K562 (cell line): ENCODE data around the gene GLIS1. TPM values are rescaled to one million over a fixed set of nuclear protein-coding genes. Genes with fewer than 3 reads are reported as not detected.

Source experiments
- ATAC-seq: fragments of 200-7000 bp; cut with Tn5 transposase; 3 replicates; pipeline ENCODE4 v1.9.1; 2020; ENCODE audit warnings: moderate library complexity
- BruUV-seq: library from RNA; stranded (reverse); fragments of 400-500 nt; replicated peaks from 2 replicates; lab custom pipeline; 2021; lab: Mats Ljungman, UMichigan
- CTCF ChIA-PET: fragments of 300-600 bp; formaldehyde crosslinking; extraction: SDS; loops from one replicate; lab custom pipeline; 2021; ENCODE audit warnings: low intra/inter-chr PET ratio; lab: Yijun Ruan, JAX
- POLR2A ChIA-PET: fragments of 300-600, 350-650 bp; sonication (Branson Sonifier 250); formaldehyde crosslinking; extraction: SDS; loops from one replicate; lab custom pipeline; 2021; ENCODE audit warnings: antibody characterized with exemption, inconsistent platforms; lab: Yijun Ruan, JAX
- DNase-seq, 4 experiments: peaks; one replicate each; pipeline versions ENCODE4 v3.0.0 to v3.0.0-alpha.2; 2011 to 2018; ENCODE audit warnings: low spot score in 3 of 4, mixed read lengths in 3 of 4; ENCODE audit errors: extremely low read depth in 1 of 4
- FAIRE-seq: peaks from 2 replicates; lab custom pipeline; 2011; peaks lifted over from hg19 to GRCh38; lab: Jason Lieb, UNC
- H2AFZ ChIP-seq: 2 replicates; pipeline ENCODE4 v1.6.0; 2011; ENCODE audit warnings: low read depth, low read length, control low read depth, inconsistent platforms
- H3K27ac ChIP-seq: fragments of 200-600 bp; 3 replicates; pipeline ENCODE4 v1.8.0; 2011; ENCODE audit warnings: low read depth, mild to moderate bottlenecking, control low read depth, inconsistent platforms, low read length, moderate library complexity, mixed read lengths; ENCODE audit errors: extremely low read depth
- H3K27me3 ChIP-seq, 2 experiments: fragments of 300-600 bp in 1 of 2; 2 replicates in 1 of 2; 3 replicates in 1 of 2; pipeline versions ENCODE4 v1.6.0 to v1.8.0; 2011; ENCODE audit warnings: inconsistent platforms in 2 of 2, low read length in 2 of 2, mild to moderate bottlenecking in 1 of 2, mixed read lengths in 1 of 2, moderate library complexity in 1 of 2; ENCODE audit not compliant: control insufficient read depth in 2 of 2, insufficient read depth in 2 of 2
- H3K36me3 ChIP-seq: fragments of 300-600 bp; 3 replicates; pipeline ENCODE4 v1.8.0; 2011; ENCODE audit warnings: mild to moderate bottlenecking, low read length, inconsistent platforms; ENCODE audit not compliant: control insufficient read depth, insufficient read depth
- H3K4me1 ChIP-seq, 2 experiments: fragments of 200-600 bp in 1 of 2; replicated peaks in 1 of 2; 2 replicates in 1 of 2; 3 replicates in 1 of 2; pipeline versions ENCODE4 v1.5.1 to v1.8.0; 2011; ENCODE audit warnings: inconsistent platforms in 2 of 2, low read length in 2 of 2, mild to moderate bottlenecking in 1 of 2, mixed read lengths in 1 of 2, moderate library complexity in 1 of 2; ENCODE audit not compliant: control insufficient read depth in 2 of 2, insufficient read depth in 2 of 2
- H3K4me2 ChIP-seq: 2 replicates; pipeline ENCODE4 v1.6.1; 2011; ENCODE audit warnings: low read length, control low read depth, inconsistent platforms, mixed read lengths; ENCODE audit not compliant: insufficient read depth
- H3K4me3 ChIP-seq: fragments of 200-600 bp; sonication (generic), shearing (Covaris generic); 2 replicates; pipeline ENCODE4 v1.5.1; 2016; ENCODE audit warnings: control low read depth, inconsistent platforms
- H3K79me2 ChIP-seq: fragments of 200-600 bp; 3 replicates; pipeline ENCODE4 v1.8.0; 2011; ENCODE audit warnings: low read length, inconsistent platforms; ENCODE audit not compliant: control insufficient read depth, insufficient read depth
- H3K9ac ChIP-seq, 2 experiments: 2 replicates each; pipeline versions ENCODE4 v1.6.0 to v1.6.1; 2011; ENCODE audit warnings: low read depth in 2 of 2, low read length in 2 of 2, control low read depth in 1 of 2, inconsistent platforms in 1 of 2, mild to moderate bottlenecking in 1 of 2, mixed read lengths in 1 of 2; ENCODE audit not compliant: insufficient read depth in 1 of 2
- H3K9me1 ChIP-seq: one replicate; pipeline ENCODE4 v1.6.0; 2011; ENCODE audit warnings: inconsistent platforms, mild to moderate bottlenecking, low read length, moderate library complexity; ENCODE audit not compliant: control insufficient read depth, insufficient read depth
- H3K9me3 ChIP-seq: replicated peaks from 2 replicates; pipeline ENCODE4 v1.5.1; 2011; ENCODE audit warnings: low read depth, low read length, inconsistent platforms; ENCODE audit not compliant: control insufficient read depth, insufficient read depth
- H4K20me1 ChIP-seq: replicated peaks from 2 replicates; pipeline ENCODE4 v1.6.1; 2011; ENCODE audit warnings: low read length, inconsistent platforms, mixed read lengths; ENCODE audit not compliant: control insufficient read depth, insufficient read depth
- ARNT ChIP-seq, 2 experiments: fragments of 450-650 bp; IDR thresholded peaks; 2 replicates each; pipeline ENCODE4 v1.6.1; 2016; ENCODE audit warnings: mild to moderate bottlenecking in 1 of 2
- CEBPG ChIP-seq, 3 experiments: fragments of 200-800 bp in 1 of 3; sonication (Bioruptor generic) in 1 of 3; sonication (generic) in 1 of 3; formaldehyde crosslinking in 1 of 3; IDR thresholded peaks in 2 of 3; conservative IDR thresholded peaks in 1 of 3; 2 replicates each; pipeline versions ENCODE4 v1.6.1 to v1.8.0; 2016 to 2022; ENCODE audit warnings: missing compliant biosample characterization in 2 of 3, missing genetic modification characterization in 2 of 3, mild to moderate bottlenecking in 1 of 3, missing genetic modification reagents in 1 of 3
- CREB3 ChIP-seq: fragments of 450-650 bp; conservative IDR thresholded peaks from 2 replicates; pipeline ENCODE4 v1.6.1; 2016; ENCODE audit warnings: missing genetic modification characterization, low read depth, mild to moderate bottlenecking, missing compliant biosample characterization, moderate library complexity
- ESRRA ChIP-seq: fragments of 450-650 bp; IDR thresholded peaks from 2 replicates; pipeline ENCODE4 v1.6.1; 2014; ENCODE audit warnings: low read depth, mild to moderate bottlenecking, moderate library complexity, borderline replicate concordance
- HBP1 ChIP-seq: fragments of 450-650 bp; formaldehyde crosslinking; IDR thresholded peaks from 2 replicates; pipeline ENCODE4 v1.4.0; 2022; ENCODE audit warnings: missing genetic modification characterization
- HDAC6 ChIP-seq: IDR thresholded peaks from 2 replicates; pipeline ENCODE4 v1.6.1; 2012; ENCODE audit warnings: low read depth, mild to moderate bottlenecking, control low read depth, inconsistent platforms, low read length, moderate library complexity
- JUN ChIP-seq, 2 experiments: sonication (generic) in 1 of 2; formaldehyde crosslinking in 1 of 2; IDR thresholded peaks; 2 replicates each; pipeline versions ENCODE4 v1.6.1 to v1.8.0; 2012 to 2022; ENCODE audit warnings: borderline replicate concordance in 2 of 2, mild to moderate bottlenecking in 2 of 2, improper control_type of control experiment in 1 of 2, low read depth in 1 of 2, low read length in 1 of 2, missing genetic modification reagents in 1 of 2
- KDM4B ChIP-seq, 2 experiments: fragments of 450-650 bp in 1 of 2; sonication (generic) in 1 of 2; IDR thresholded peaks; 2 replicates each; pipeline ENCODE4 v1.6.1; 2016 to 2017; ENCODE audit warnings: borderline replicate concordance in 2 of 2, antibody characterized with exemption in 1 of 2, low read depth in 1 of 2, mild to moderate bottlenecking in 1 of 2
- MECOM ChIP-seq: fragments of 250-450 bp; sonication (Bioruptor Pico); IDR thresholded peaks from 2 replicates; pipeline ENCODE4 v1.8.0; 2022; ENCODE audit warnings: inconsistent platforms
- MYNN ChIP-seq, 2 experiments: sonication (generic); formaldehyde crosslinking in 1 of 2; IDR thresholded peaks; 2 replicates each; pipeline versions ENCODE4 v1.5.0 to v1.6.1; 2016 to 2020; ENCODE audit warnings: antibody characterized with exemption in 1 of 2, missing genetic modification reagents in 1 of 2
- NFXL1 ChIP-seq: fragments of 450-650 bp; formaldehyde crosslinking; IDR thresholded peaks from 2 replicates; pipeline ENCODE4 v1.4.0; 2021; ENCODE audit warnings: mild to moderate bottlenecking
- OTX1 ChIP-seq: fragments of 450-650 bp; formaldehyde crosslinking; IDR thresholded peaks from 2 replicates; pipeline ENCODE4 v1.4.0; 2022; ENCODE audit warnings: mild to moderate bottlenecking
- PML ChIP-seq: IDR thresholded peaks from 2 replicates; pipeline ENCODE4 v1.6.1; 2012; ENCODE audit warnings: low read length, inconsistent platforms
- RAD21 ChIP-seq, 2 experiments: fragments of 250-450 bp in 1 of 2; fragments of 450-650 bp in 1 of 2; sonication (Bioruptor Pico) in 1 of 2; formaldehyde crosslinking in 1 of 2; IDR thresholded peaks in 1 of 2; conservative IDR thresholded peaks in 1 of 2; 2 replicates each; pipeline versions ENCODE4 v1.4.0 to v1.8.0; 2020 to 2022; ENCODE audit warnings: mild to moderate bottlenecking in 2 of 2, moderate library complexity in 1 of 2
- SMAD4 ChIP-seq: fragments of 250-450 bp; sonication (Bioruptor Pico); conservative IDR thresholded peaks from 2 replicates; pipeline ENCODE4 v1.8.0; 2021; ENCODE audit warnings: inconsistent platforms, mild to moderate bottlenecking, moderate library complexity
- TAF9B ChIP-seq: fragments of 450-650 bp; IDR thresholded peaks from 2 replicates; pipeline ENCODE4 v1.6.1; 2018; ENCODE audit warnings: mild to moderate bottlenecking; ENCODE audit not compliant: partially characterized antibody
- TFE3 ChIP-seq: fragments of 450-650 bp; formaldehyde crosslinking; IDR thresholded peaks from 2 replicates; pipeline ENCODE4 v1.4.0; 2020; ENCODE audit warnings: mild to moderate bottlenecking, mixed read lengths
- ZNF24 ChIP-seq: fragments of 450-650 bp; IDR thresholded peaks from 2 replicates; pipeline ENCODE4 v1.6.1; 2016
- WGBS: fragments of 100-300 bp; shearing (Covaris generic); methylation state at CpG from one replicate; pipeline ENCODE4 v1.1.6; 2016; ENCODE audit warnings: low coverage, mixed read lengths; ENCODE audit not compliant: insufficient coverage; ENCODE audit errors: missing lambda C conversion rate; 5-methylcytosine and 5-hydroxymethylcytosine counted together
- in situ Hi-C: fragments of 300-500 bp; cut with MboI; formaldehyde crosslinking; loops from 4 replicates; pipeline ENCODE4 v1.15.0; 2018; ENCODE audit warnings: inconsistent platforms, mixed read lengths
- intact Hi-C: fragments of 100-400 bp; cut with micrococcal nuclease; formaldehyde crosslinking; loops from 2 replicates; pipeline ENCODE4 v1.14.2; 2022
- polyA plus RNA-seq, 8 experiments: library from polyadenylated mRNA; depleted of rRNA in 4 of 8; stranded (reverse) in 5 of 8; unstranded in 3 of 8; fragments of >200 nt; fragmentation: Nextera tagmentation in 2 of 8; fragmentation: Illumina TruSeq in 1 of 8; extraction: Ambion mirVana in 2 of 8; extraction: Trizol in 1 of 8; gene quantifications; 2 replicates each; pipeline versions ENCODE4 v1.2.1 to v1.2.3, GENCODE V29; 2011 to 2014; ENCODE audit warnings: inconsistent platforms in 1 of 8, missing spikeins in 1 of 8
- total RNA-seq, 7 experiments: library from RNA; depleted of rRNA in 6 of 7; stranded (reverse); fragments of >200 nt in 6 of 7; fragmentation: Illumina TruSeq in 2 of 7; extraction: Trizol in 2 of 7; gene quantifications; 2 replicates each; pipeline versions ENCODE4 v1.2.1 to v1.2.3, GENCODE V29; 2011 to 2021; ENCODE audit warnings: low replicate concordance in 1 of 7

The GLIS1 gene
- total and polyA plus RNA-seq, 9 of the 15 experiments (the other 6 are each of a cell fraction or from before 2014, with no cell fraction given): not detected

GRCh38 chr1:53509775-53510174 is 229.2 kb downstream of the GLIS1 start:
- FAIRE-seq (no peak), DNase-seq (no peak), ATAC-seq (no peak)
- WGBS: 2% methylated on average over 13 of the region's 13 CpGs
- H3K27me3 ChIP-seq: peaks cover 51 to 94% of the 10 kb centered on the region in 2 experiments
- CTCF ChIA-PET: no interaction called here
- in situ Hi-C loops: no loop called here
- no peak overlapping the region for H2AFZ ChIP-seq
- H3K9ac ChIP-seq: no peak overlapping the region
- no peaks in the 10 kb centered on the region for H3K79me2 ChIP-seq
- H3K9me1 ChIP-seq: peaks cover 4% of the 10 kb centered on the region
- no peak overlapping the region for H3K4me3 ChIP-seq
- H3K36me3 ChIP-seq: no peaks in the 10 kb centered on the region
- H3K4me2 ChIP-seq: no peak overlapping the region
- POLR2A ChIA-PET: interaction anchor here (0.5 to 0.7 kb wide), 2 partner anchors 8 to 22 kb away, joined by 3 to 4 read pairs; no protein-coding TSS in a partner anchor
- H3K9me3 ChIP-seq: no peaks in the 10 kb centered on the region
- intact Hi-C loops: no loop called here
- H3K27ac ChIP-seq: no peak overlapping the region
- H4K20me1 ChIP-seq: peaks cover 7% of the 10 kb centered on the region
- peaks cover 0 to 15% of the 10 kb centered on the region in 2 experiments; a peak in 1 of 5 replicates for H3K4me1 ChIP-seq
- BruUV-seq: no TSS peak
- TF ChIP-seq HDAC6: no peak
- no peak for TF ChIP-seq KDM4B (IDR thresholded peaks at IDR 0.05; ENCODE audit: borderline replicate concordance in 2 of 2, low read depth in 1 of 2)
- TF ChIP-seq OTX1 (CRISPR knock-in tag): no peak
- TF ChIP-seq SMAD4 (CRISPR knock-in tag): no peak
- no peak for TF ChIP-seq PML
- TF ChIP-seq MECOM (CRISPR knock-in tag): no peak
- no peak for TF ChIP-seq RAD21 (CRISPR knock-in tag; conservative IDR thresholded peaks at IDR 0.05 in 1 of 2, IDR thresholded peaks at IDR 0.05 in 1 of 2)
- TF ChIP-seq CREB3 (tag): no peak
- no peak for TF ChIP-seq ZNF24
- no peak for TF ChIP-seq MYNN (IDR thresholded peaks at IDR 0.05)
- no peak for TF ChIP-seq MYNN (CRISPR knock-in tag; IDR thresholded peaks at IDR 0.05)
- TF ChIP-seq NFXL1: no peak
- TF ChIP-seq TAF9B: no peak
- TF ChIP-seq HBP1 (CRISPR knock-in tag): no peak
- TF ChIP-seq ARNT (IDR thresholded peaks at IDR 0.05): no peak
- no peak for TF ChIP-seq ESRRA
- TF ChIP-seq TFE3 (CRISPR knock-in tag): no peak
- no peak for TF ChIP-seq CEBPG (CRISPR knock-in tag; IDR thresholded peaks at IDR 0.05)
- no peak for TF ChIP-seq CEBPG (tag; conservative IDR thresholded peaks at IDR 0.05 in 1 of 2, IDR thresholded peaks at IDR 0.05 in 1 of 2)
- TF ChIP-seq JUN (IDR thresholded peaks at IDR 0.05; ENCODE audit: borderline replicate concordance, low read depth, low read length): no peak
- TF ChIP-seq JUN (CRISPR knock-in tag; IDR thresholded peaks at IDR 0.05; ENCODE audit: borderline replicate concordance): no peak
